OCI-LY3 (cell line): Measurements from ENCODE around the gene CYP27A1.

ENCODE experiments used
- EZH2phosphoT487 ChIP-seq: fragments of 200-600 bp; shearing (Covaris generic); IDR thresholded peaks from 2 replicates; pipeline ENCODE4 v1.6.1; 2018; ENCODE audit warnings: antibody characterized with exemption, mixed run types, low read depth
- TF ChIP-seq, protein P1 (sequence below): fragments of 200-600, 300-600 bp; sonication (generic); IDR thresholded peaks from 2 replicates; pipeline ENCODE4 v1.5.1; 2014; ENCODE audit warnings: antibody characterized with exemption, low read length, low read depth

DNA sequence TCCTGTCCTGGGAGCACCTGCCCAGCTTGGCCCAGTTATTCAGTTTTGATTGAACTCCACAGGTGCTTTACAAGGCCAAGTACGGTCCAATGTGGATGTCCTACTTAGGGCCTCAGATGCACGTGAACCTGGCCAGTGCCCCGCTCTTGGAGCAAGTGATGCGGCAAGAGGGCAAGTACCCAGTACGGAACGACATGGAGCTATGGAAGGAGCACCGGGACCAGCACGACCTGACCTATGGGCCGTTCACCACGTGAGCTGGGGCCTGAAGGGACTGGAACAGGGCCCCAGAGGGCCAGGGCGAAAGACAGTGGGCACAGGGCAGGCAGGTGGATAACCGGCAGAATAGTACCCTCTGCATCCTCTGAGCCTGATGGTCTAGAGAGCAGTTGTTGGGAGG, 27.6 kb downstream of the CYP27A1 start:
- TF ChIP-seq, protein P1, sequence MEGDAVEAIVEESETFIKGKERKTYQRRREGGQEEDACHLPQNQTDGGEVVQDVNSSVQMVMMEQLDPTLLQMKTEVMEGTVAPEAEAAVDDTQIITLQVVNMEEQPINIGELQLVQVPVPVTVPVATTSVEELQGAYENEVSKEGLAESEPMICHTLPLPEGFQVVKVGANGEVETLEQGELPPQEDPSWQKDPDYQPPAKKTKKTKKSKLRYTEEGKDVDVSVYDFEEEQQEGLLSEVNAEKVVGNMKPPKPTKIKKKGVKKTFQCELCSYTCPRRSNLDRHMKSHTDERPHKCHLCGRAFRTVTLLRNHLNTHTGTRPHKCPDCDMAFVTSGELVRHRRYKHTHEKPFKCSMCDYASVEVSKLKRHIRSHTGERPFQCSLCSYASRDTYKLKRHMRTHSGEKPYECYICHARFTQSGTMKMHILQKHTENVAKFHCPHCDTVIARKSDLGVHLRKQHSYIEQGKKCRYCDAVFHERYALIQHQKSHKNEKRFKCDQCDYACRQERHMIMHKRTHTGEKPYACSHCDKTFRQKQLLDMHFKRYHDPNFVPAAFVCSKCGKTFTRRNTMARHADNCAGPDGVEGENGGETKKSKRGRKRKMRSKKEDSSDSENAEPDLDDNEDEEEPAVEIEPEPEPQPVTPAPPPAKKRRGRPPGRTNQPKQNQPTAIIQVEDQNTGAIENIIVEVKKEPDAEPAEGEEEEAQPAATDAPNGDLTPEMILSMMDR: no peak
- no peak for TF ChIP-seq EZH2phosphoT487
